Suprapubic skin (tissue), 4 donors: Measurements from ENCODE around the gene VEPH1. TPM values are rescaled to one million over a fixed set of nuclear protein-coding genes. Genes with fewer than 3 reads are reported as not detected.
"Not testable (repeated sequence)": the region's sequence is repeated elsewhere in the genome, so short reads cannot be mapped to it uniquely, and the experiment has no call there.

Experiments
- DNase-seq, 2 donors: peaks; one replicate each; pipeline ENCODE4 v3.0.0-alpha.2; 2019; ENCODE audit warnings: low spot score in 2 of 2
- H3K27ac ChIP-seq: fragments of 200-600 bp; sonication (generic); one replicate; pipeline ENCODE4 v1.5.1; 2019
- H3K27me3 ChIP-seq: fragments of 200-600 bp; sonication (generic); one replicate; pipeline ENCODE4 v1.5.1; 2019
- H3K36me3 ChIP-seq: fragments of 200-600 bp; sonication (generic); one replicate; pipeline ENCODE4 v1.5.1; 2019
- H3K4me1 ChIP-seq: fragments of 200-600 bp; sonication (generic); one replicate; pipeline ENCODE4 v1.5.1; 2019
- H3K4me3 ChIP-seq: fragments of 200-600 bp; sonication (generic); one replicate; pipeline ENCODE4 v1.5.1; 2019; ENCODE audit warnings: mild to moderate bottlenecking
- H3K9me3 ChIP-seq: fragments of 200-600 bp; sonication (generic); one replicate; pipeline ENCODE4 v1.5.1; 2019
- EP300 ChIP-seq: sonication (generic); formaldehyde crosslinking; IDR thresholded peaks from one replicate; pipeline ENCODE4 v1.6.1; 2017; ENCODE audit warnings: antibody characterized with exemption
- POLR2A ChIP-seq, 2 donors: fragments of 450-650 bp; IDR thresholded peaks; one replicate each; pipeline ENCODE4 v1.6.1; 2017; ENCODE audit warnings: antibody characterized with exemption in 2 of 2, mild to moderate bottlenecking in 2 of 2, moderate library complexity in 2 of 2
- POLR2AphosphoS5 ChIP-seq, 3 donors: sonication (generic); formaldehyde crosslinking; IDR thresholded peaks; one replicate each; pipeline ENCODE4 v1.6.1; 2017; ENCODE audit warnings: antibody characterized with exemption in 3 of 3
- whole genome bisulfite sequencing: methylation state at CpG from one replicate; pipeline ENCODE4 v1.1.5; 2018; 5-methylcytosine and 5-hydroxymethylcytosine counted together
- total RNA-seq, 4 donors: library from RNA; depleted of rRNA; stranded (reverse); fragments of >200 nt; gene quantifications; one replicate each; pipeline ENCODE4 v1.1.0, GENCODE V29; 2016
- TF ChIP-seq, protein P1 (sequence below), 2 donors: fragments of 200-600 bp in 1 of 2; fragments of 450-650 bp in 1 of 2; sonication (generic) in 1 of 2; IDR thresholded peaks; one replicate each; pipeline ENCODE4 v1.5.1; 2016 to 2019; ENCODE audit warnings: antibody characterized with exemption in 2 of 2, mild to moderate bottlenecking in 1 of 2, moderate library complexity in 1 of 2

The VEPH1 gene
- total RNA-seq, 4 donors from 2014 or later = 2.9 to 9.3 (median 5.7) TPM

DNA sequence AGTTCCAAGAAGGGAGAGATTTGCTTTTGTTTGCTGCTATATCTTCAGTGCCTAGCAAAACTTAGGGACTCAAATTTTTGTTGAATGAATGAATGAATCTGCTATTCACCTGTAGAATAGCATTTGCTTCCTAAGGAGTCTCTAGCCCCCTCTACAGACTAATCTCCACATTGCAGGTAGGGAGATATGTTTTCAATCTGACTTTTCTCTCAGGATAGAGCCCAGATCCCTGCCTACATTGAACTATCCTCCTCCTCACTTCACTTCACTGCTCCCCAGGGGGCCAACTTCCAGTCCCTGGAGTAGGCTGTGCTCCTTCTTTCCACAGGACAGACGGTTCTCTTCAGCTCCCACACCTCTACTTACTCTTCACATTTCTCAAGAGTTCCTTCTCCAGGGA, 148.5 kb downstream of the VEPH1 start:
- no peak overlapping the region for H3K4me3 ChIP-seq
- no peaks in the 10 kb centered on the region for H3K4me1 ChIP-seq
- TF ChIP-seq, protein P1, sequence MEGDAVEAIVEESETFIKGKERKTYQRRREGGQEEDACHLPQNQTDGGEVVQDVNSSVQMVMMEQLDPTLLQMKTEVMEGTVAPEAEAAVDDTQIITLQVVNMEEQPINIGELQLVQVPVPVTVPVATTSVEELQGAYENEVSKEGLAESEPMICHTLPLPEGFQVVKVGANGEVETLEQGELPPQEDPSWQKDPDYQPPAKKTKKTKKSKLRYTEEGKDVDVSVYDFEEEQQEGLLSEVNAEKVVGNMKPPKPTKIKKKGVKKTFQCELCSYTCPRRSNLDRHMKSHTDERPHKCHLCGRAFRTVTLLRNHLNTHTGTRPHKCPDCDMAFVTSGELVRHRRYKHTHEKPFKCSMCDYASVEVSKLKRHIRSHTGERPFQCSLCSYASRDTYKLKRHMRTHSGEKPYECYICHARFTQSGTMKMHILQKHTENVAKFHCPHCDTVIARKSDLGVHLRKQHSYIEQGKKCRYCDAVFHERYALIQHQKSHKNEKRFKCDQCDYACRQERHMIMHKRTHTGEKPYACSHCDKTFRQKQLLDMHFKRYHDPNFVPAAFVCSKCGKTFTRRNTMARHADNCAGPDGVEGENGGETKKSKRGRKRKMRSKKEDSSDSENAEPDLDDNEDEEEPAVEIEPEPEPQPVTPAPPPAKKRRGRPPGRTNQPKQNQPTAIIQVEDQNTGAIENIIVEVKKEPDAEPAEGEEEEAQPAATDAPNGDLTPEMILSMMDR (IDR thresholded peaks at IDR 0.05) = no peak
- H3K27me3 ChIP-seq = no peaks in the 10 kb centered on the region
- H3K36me3 ChIP-seq = no peaks in the 10 kb centered on the region
- DNase-seq = no peak
- WGBS = 52% methylated on average over 1 of the region's 1 CpG
- H3K9me3 ChIP-seq = no peaks in the 10 kb centered on the region
- no peak overlapping the region for H3K27ac ChIP-seq

DNA sequence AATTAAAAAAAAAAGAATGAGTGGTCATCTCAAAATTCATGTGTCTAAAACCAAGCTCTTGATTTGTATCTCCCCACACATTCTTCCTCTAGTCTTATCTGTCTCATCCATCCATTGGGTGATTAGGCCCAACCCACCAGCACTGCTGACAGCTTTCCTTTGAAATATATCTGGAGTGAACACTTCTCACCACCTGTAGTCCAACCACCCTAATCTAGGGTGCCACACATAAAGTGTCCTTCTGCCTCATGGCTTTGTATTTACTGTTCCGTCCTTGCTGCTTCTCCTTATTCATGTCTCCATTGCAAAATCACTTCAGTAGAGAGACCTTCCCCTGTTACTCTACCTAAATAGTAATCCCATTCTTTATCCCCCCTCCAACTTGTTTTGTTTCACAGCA, 149.0 kb downstream of the VEPH1 start:
- DNase-seq = no peak
- WGBS = 86% methylated on average over 1 of the region's 1 CpG
- Histone ChIP-seq H3K4me1 (no peaks in the 10 kb centered on the region), H3K27ac (no peak overlapping the region), H3K4me3 (no peak overlapping the region), H3K36me3 (no peaks in the 10 kb centered on the region), H3K27me3 (no peaks in the 10 kb centered on the region), H3K9me3 (no peaks in the 10 kb centered on the region)
- TF ChIP-seq POLR2A (IDR thresholded peaks at IDR 0.05) = no peak
- TF ChIP-seq POLR2AphosphoS5 (IDR thresholded peaks at IDR 0.05) = no peak
- TF ChIP-seq, protein P1 (IDR thresholded peaks at IDR 0.05) = no peak
- no peak for TF ChIP-seq EP300

- Histone ChIP-seq H3K4me3 (no peak overlapping the region), H3K27me3 (no peaks in the 10 kb centered on the region), H3K4me1 (no peaks in the 10 kb centered on the region), H3K27ac (no peak overlapping the region), H3K9me3 (no peaks in the 10 kb centered on the region), H3K36me3 (no peaks in the 10 kb centered on the region)
- no peak for DNase-seq
- 89% methylated on average over 4 of the region's 4 CpGs for WGBS
- TF ChIP-seq, protein P1 (IDR thresholded peaks at IDR 0.05) = no peak
- TF ChIP-seq POLR2A (IDR thresholded peaks at IDR 0.05) (no peak), POLR2AphosphoS5 (IDR thresholded peaks at IDR 0.05) (no peak), EP300 (no peak)
Measured at GRCh38 chr3:157353652-157354051, 149.6 kb downstream of the VEPH1 start.

- TF ChIP-seq EP300 (no peak), POLR2A (IDR thresholded peaks at IDR 0.05) (no peak), POLR2AphosphoS5 (IDR thresholded peaks at IDR 0.05) (no peak)
- TF ChIP-seq, protein P1 (IDR thresholded peaks at IDR 0.05) = no peak
- no peaks in the 10 kb centered on the region for H3K36me3 ChIP-seq
- DNase-seq = no peak
- H3K4me3 ChIP-seq = no peak overlapping the region
- H3K27me3 ChIP-seq = no peaks in the 10 kb centered on the region
- H3K27ac ChIP-seq = no peak overlapping the region
- no peaks in the 10 kb centered on the region for H3K4me1 ChIP-seq
- WGBS = 92% methylated on average over 1 of the region's 1 CpG
- no peaks in the 10 kb centered on the region for H3K9me3 ChIP-seq
Measured at GRCh38 chr3:157351981-157352380, 151.2 kb downstream of the VEPH1 start.

DNA sequence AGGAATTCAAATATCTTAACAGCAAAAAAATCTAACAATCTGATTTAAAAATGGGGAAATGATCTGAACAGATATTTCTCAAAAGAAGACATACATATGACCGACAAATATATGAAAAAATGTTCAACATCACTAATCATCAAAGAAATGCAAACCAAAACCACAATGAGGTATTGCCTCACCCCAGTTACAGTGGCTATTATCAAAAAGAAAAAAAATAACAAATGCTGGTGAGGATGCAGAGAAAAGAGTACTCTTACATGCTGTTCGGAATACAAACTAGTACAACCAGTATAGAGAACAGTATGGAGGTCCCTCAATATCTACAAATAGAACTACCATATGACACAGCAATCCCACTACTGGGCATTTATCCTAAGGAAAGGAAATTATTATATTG, 152.6 kb downstream of the VEPH1 start:
- not testable (repeated sequence) for H3K4me3 ChIP-seq, H3K27ac ChIP-seq, H3K9me3 ChIP-seq, H3K27me3 ChIP-seq, DNase-seq, H3K4me1 ChIP-seq, H3K36me3 ChIP-seq
- WGBS = 86% methylated on average over 2 of the region's 2 CpGs

GRCh38 chr3:157348304-157349075, 154.7 kb downstream of the VEPH1 start:
- not testable (repeated sequence) for H3K27me3 ChIP-seq, DNase-seq
- 82% methylated on average over 3 of the region's 3 CpGs for WGBS

More at GRCh38 chr3:157348304-157349075, 154.7 kb downstream of the VEPH1 start:
- not testable (repeated sequence) for H3K36me3 ChIP-seq, H3K4me1 ChIP-seq, H3K9me3 ChIP-seq, H3K27ac ChIP-seq, H3K4me3 ChIP-seq
